ENCODE measurements around the gene CD200R1L.

CD200R1L gene

GRCh38 chr3:112793326-112794081 is 53.2 kb downstream of the CD200R1L start:
- peaks cover 48% of the 10 kb centered on the region for H3K4me1 Mint-ChIP-seq (ENCODE audit: low read depth)
- intact Hi-C loops (cut with micrococcal nuclease) = no loop called here
- H3K4me3 Mint-ChIP-seq = no peak overlapping the region
- H3K27me3 Mint-ChIP-seq = no peaks in the 10 kb centered on the region
- no peaks in the 10 kb centered on the region for H3K9me3 Mint-ChIP-seq
- peak overlapping the region; percentile 91 for H3K27ac Mint-ChIP-seq
- H3K36me3 Mint-ChIP-seq (ENCODE audit: low read depth) = no peaks in the 10 kb centered on the region

GRCh38 chr3:112791736-112792135 is 54.9 kb downstream of the CD200R1L start:
- H3K27me3 Mint-ChIP-seq = no peaks in the 10 kb centered on the region
- intact Hi-C loops (cut with micrococcal nuclease) = no loop called here
- peak overlapping the region; percentile 71 for H3K27ac Mint-ChIP-seq
- peaks cover 11% of the 10 kb centered on the region for H3K36me3 Mint-ChIP-seq (ENCODE audit: low read depth)
- H3K4me1 Mint-ChIP-seq (ENCODE audit: low read depth) = peaks cover 49% of the 10 kb centered on the region
- peaks cover 9% of the 10 kb centered on the region for H3K9me3 Mint-ChIP-seq
- H3K4me3 Mint-ChIP-seq = no peak overlapping the region

GRCh38 chr3:112789787-112790186 is 56.9 kb downstream of the CD200R1L start:
- Mint-ChIP-seq H3K9me3 (peaks cover 9% of the 10 kb centered on the region), H3K4me3 (no peak overlapping the region), H3K4me1 (ENCODE audit: low read depth) (peaks cover 53% of the 10 kb centered on the region), H3K27ac (peak overlapping the region; percentile 71), H3K36me3 (ENCODE audit: low read depth) (peaks cover 11% of the 10 kb centered on the region), H3K27me3 (no peaks in the 10 kb centered on the region)
- intact Hi-C loops (cut with micrococcal nuclease) = no loop called here

- Mint-ChIP-seq H3K27me3 (no peaks in the 10 kb centered on the region), H3K36me3 (ENCODE audit: low read depth) (peaks cover 11% of the 10 kb centered on the region), H3K9me3 (peaks cover 9% of the 10 kb centered on the region), H3K4me3 (no peak overlapping the region), H3K4me1 (ENCODE audit: low read depth) (peaks cover 29% of the 10 kb centered on the region), H3K27ac (no peak overlapping the region)
- intact Hi-C loops (cut with micrococcal nuclease) = no loop called here
Measured at GRCh38 chr3:112786881-112787579, 59.6 kb downstream of the CD200R1L start.

GRCh38 chr3:112786002-112786590 is 60.6 kb downstream of the CD200R1L start:
- peaks cover 11% of the 10 kb centered on the region for H3K36me3 Mint-ChIP-seq (ENCODE audit: low read depth)
- H3K27ac Mint-ChIP-seq = peak overlapping the region; percentile 12
- intact Hi-C loops (cut with micrococcal nuclease) = no loop called here
- peaks cover 31% of the 10 kb centered on the region for H3K4me1 Mint-ChIP-seq (ENCODE audit: low read depth)
- no peak overlapping the region for H3K4me3 Mint-ChIP-seq
- H3K9me3 Mint-ChIP-seq = peaks cover 9% of the 10 kb centered on the region
- no peaks in the 10 kb centered on the region for H3K27me3 Mint-ChIP-seq

- Mint-ChIP-seq H3K36me3 (ENCODE audit: low read depth) (peaks cover 11% of the 10 kb centered on the region), H3K4me1 (ENCODE audit: low read depth) (peaks cover 32% of the 10 kb centered on the region), H3K27ac (peak overlapping the region; percentile 12), H3K9me3 (peaks cover 9% of the 10 kb centered on the region), H3K27me3 (no peaks in the 10 kb centered on the region), H3K4me3 (no peak overlapping the region)
- intact Hi-C loops (cut with micrococcal nuclease) = no loop called here
Measured at GRCh38 chr3:112785321-112786001, 61.2 kb downstream of the CD200R1L start.

- Mint-ChIP-seq H3K27me3 (no peaks in the 10 kb centered on the region), H3K4me3 (no peak overlapping the region), H3K36me3 (ENCODE audit: low read depth) (peaks cover 3% of the 10 kb centered on the region), H3K27ac (no peak overlapping the region), H3K4me1 (ENCODE audit: low read depth) (peaks cover 56% of the 10 kb centered on the region), H3K9me3 (peaks cover 4% of the 10 kb centered on the region)
- intact Hi-C loops (cut with micrococcal nuclease) = no loop called here
Measured at GRCh38 chr3:112782491-112782890, 64.2 kb downstream of the CD200R1L start.

GRCh38 chr3:112781599-112781998 is 65.1 kb downstream of the CD200R1L start:
- Mint-ChIP-seq H3K9me3 (no peaks in the 10 kb centered on the region), H3K27ac (peak overlapping the region; percentile 81), H3K27me3 (no peaks in the 10 kb centered on the region), H3K4me3 (no peak overlapping the region), H3K4me1 (ENCODE audit: low read depth) (peaks cover 63% of the 10 kb centered on the region), H3K36me3 (ENCODE audit: low read depth) (no peaks in the 10 kb centered on the region)
- intact Hi-C loops (cut with micrococcal nuclease) = no loop called here

GRCh38 chr3:112779558-112780480 is 66.8 kb downstream of the CD200R1L start:
- Mint-ChIP-seq H3K4me3 (no peak overlapping the region), H3K36me3 (ENCODE audit: low read depth) (no peaks in the 10 kb centered on the region), H3K4me1 (ENCODE audit: low read depth) (peaks cover 67% of the 10 kb centered on the region), H3K27ac (peak overlapping the region; percentile 81), H3K9me3 (no peaks in the 10 kb centered on the region), H3K27me3 (no peaks in the 10 kb centered on the region)
- intact Hi-C loops (cut with micrococcal nuclease) = no loop called here

- H3K36me3 Mint-ChIP-seq (ENCODE audit: low read depth) = no peaks in the 10 kb centered on the region
- H3K27me3 Mint-ChIP-seq = no peaks in the 10 kb centered on the region
- no peaks in the 10 kb centered on the region for H3K9me3 Mint-ChIP-seq
- H3K4me1 Mint-ChIP-seq (ENCODE audit: low read depth) = peaks cover 75% of the 10 kb centered on the region
- peak overlapping the region; percentile 78 for H3K27ac Mint-ChIP-seq
- intact Hi-C loops (cut with micrococcal nuclease) = no loop called here
- H3K4me3 Mint-ChIP-seq = no peak overlapping the region
Measured at GRCh38 chr3:112779011-112779410, 67.7 kb downstream of the CD200R1L start.

GRCh38 chr3:112778353-112778948 is 68.2 kb downstream of the CD200R1L start:
- H3K27ac Mint-ChIP-seq = peak overlapping the region; percentile 58
- H3K4me1 Mint-ChIP-seq (ENCODE audit: low read depth) = peaks cover 79% of the 10 kb centered on the region
- H3K27me3 Mint-ChIP-seq = no peaks in the 10 kb centered on the region
- intact Hi-C loops (cut with micrococcal nuclease) = no loop called here
- H3K9me3 Mint-ChIP-seq = no peaks in the 10 kb centered on the region
- no peak overlapping the region for H3K4me3 Mint-ChIP-seq
- H3K36me3 Mint-ChIP-seq (ENCODE audit: low read depth) = no peaks in the 10 kb centered on the region

- intact Hi-C loops (cut with micrococcal nuclease) = no loop called here
- H3K36me3 Mint-ChIP-seq (ENCODE audit: low read depth) = no peaks in the 10 kb centered on the region
- H3K4me1 Mint-ChIP-seq (ENCODE audit: low read depth) = peaks cover 79% of the 10 kb centered on the region
- H3K9me3 Mint-ChIP-seq = no peaks in the 10 kb centered on the region
- H3K4me3 Mint-ChIP-seq = no peak overlapping the region
- H3K27ac Mint-ChIP-seq = peak overlapping the region; percentile 58
- H3K27me3 Mint-ChIP-seq = no peaks in the 10 kb centered on the region
Measured at GRCh38 chr3:112777811-112778210, 68.9 kb downstream of the CD200R1L start.

- Mint-ChIP-seq H3K4me3 (no peak overlapping the region), H3K4me1 (ENCODE audit: low read depth) (peaks cover 86% of the 10 kb centered on the region), H3K36me3 (ENCODE audit: low read depth) (no peaks in the 10 kb centered on the region), H3K27ac (peak overlapping the region; percentile 58), H3K27me3 (no peaks in the 10 kb centered on the region), H3K9me3 (no peaks in the 10 kb centered on the region)
- intact Hi-C loops (cut with micrococcal nuclease) = no loop called here
Measured at GRCh38 chr3:112776836-112777235, 69.8 kb downstream of the CD200R1L start.

Measured in dendritic cell treated with granulocyte-macrophage colony-stimulating factor and Interleukin-4, amounts not matched to agents 40 ng/mL and 50 ng/mL, for 4 days (primary cell).